Stimulated activated CD8-positive, alpha-beta memory T cell treated with anti-CD3 and anti-CD28 coated beads, Interleukin-12 subunit alpha, Interleukin-12 subunit beta, amount 100 ng/mL, for 24 hours (primary cell): ENCODE measurements around the gene CLCA2.

Source experiments
- DNase-seq: peaks from one replicate; pipeline ENCODE4 v3.0.0-alpha.2; 2020; ENCODE audit errors: extremely low read depth

CLCA2 gene

GRCh38 chr1:86430376-86430775 lies 6.4 kb downstream of the CLCA2 start:
- DNase-seq, result no peak

GRCh38 chr1:86434059-86434458 lies 10.1 kb downstream of the CLCA2 start:
- DNase-seq, result no peak

GRCh38 chr1:86435327-86435726 lies 11.4 kb downstream of the CLCA2 start:
- no peak for DNase-seq

GRCh38 chr1:86436041-86436440 lies 12.1 kb downstream of the CLCA2 start:
- no peak for DNase-seq

- DNase-seq, result no peak
Measured at GRCh38 chr1:86441581-86441980, 17.6 kb downstream of the CLCA2 start.

GRCh38 chr1:86441997-86442396 lies 18.0 kb downstream of the CLCA2 start:
- DNase-seq, result no peak

GRCh38 chr1:86445919-86446318 lies 21.9 kb downstream of the CLCA2 start:
- DNase-seq, result no peak

- no peak for DNase-seq
Measured at GRCh38 chr1:86447198-86447790, 23.3 kb downstream of the CLCA2 start.

- no peak for DNase-seq
Measured at GRCh38 chr1:86448670-86449069, 24.7 kb downstream of the CLCA2 start.

GRCh38 chr1:86449103-86449502 lies 25.1 kb downstream of the CLCA2 start:
- no peak for DNase-seq

GRCh38 chr1:86450847-86451246 lies 26.9 kb downstream of the CLCA2 start:
- no peak for DNase-seq

GRCh38 chr1:86453664-86454063 lies 29.7 kb downstream of the CLCA2 start:
- no peak for DNase-seq

- no peak for DNase-seq
Measured at GRCh38 chr1:86455073-86455472, 31.1 kb downstream of the CLCA2 start.

GRCh38 chr1:86460998-86461397 lies 37.0 kb downstream of the CLCA2 start:
- no peak for DNase-seq

GRCh38 chr1:86461482-86461881 lies 37.5 kb downstream of the CLCA2 start:
- DNase-seq, result no peak

GRCh38 chr1:86464819-86465218 lies 40.8 kb downstream of the CLCA2 start:
- no peak for DNase-seq

GRCh38 chr1:86466109-86466844 lies 42.3 kb downstream of the CLCA2 start:
- DNase-seq, result no peak

- no peak for DNase-seq
Measured at GRCh38 chr1:86466986-86467385, 43.0 kb downstream of the CLCA2 start.

- no peak for DNase-seq
Measured at GRCh38 chr1:86468501-86468977, 44.6 kb downstream of the CLCA2 start, which contains the start of gene CLCA1. Gene CLCA1, plus strand, starts transcription at chr1:86468927. Its CDS starts 45 bp downstream, at chr1:86468972.

GRCh38 chr1:86470859-86471258 lies 46.9 kb downstream of the CLCA2 start:
- no peak for DNase-seq

- DNase-seq, result no peak
Measured at GRCh38 chr1:86471291-86471690, 47.3 kb downstream of the CLCA2 start.

- DNase-seq, result no peak
Measured at GRCh38 chr1:86472152-86472551, 48.2 kb downstream of the CLCA2 start.

- no peak for DNase-seq
Measured at GRCh38 chr1:86472767-86473166, 48.8 kb downstream of the CLCA2 start.
